Measurements from ENCODE around the gene PWWP2A. TPM values are rescaled to one million over a fixed set of nuclear protein-coding genes. Genes with fewer than 3 reads are reported as not detected.

The PWWP2A gene
- total RNA-seq, 4 donors from 2014 or later = 18.3 to 34.7 (median 28.8) TPM

GRCh38 chr5:160087199-160087598 is 32.1 kb downstream of the PWWP2A start:
- H3K27ac ChIP-seq = no peak overlapping the region
- peaks cover 2 to 16% (median 3%) of the 10 kb centered on the region in 3 donors for H3K4me1 ChIP-seq
- no peaks in the 10 kb centered on the region for H3K27me3 ChIP-seq
- 100% methylated on average over 1 of the region's 1 CpG; no CpG with 5 or more reads in 1 of the 2 donors for WGBS, 2 donors (ENCODE audit: low coverage in 1 of 2)
- TF ChIP-seq EP300 (IDR thresholded peaks at IDR 0.05) = no peak
- TF ChIP-seq POLR2A (IDR thresholded peaks at IDR 0.05) = no peak
- no peak for TF ChIP-seq CTCF (IDR thresholded peaks at IDR 0.05)
- no peak for TF ChIP-seq POLR2AphosphoS5 (IDR thresholded peaks at IDR 0.05)
- no peak for ATAC-seq
- H3K9me3 ChIP-seq = no peaks in the 10 kb centered on the region
- no peak overlapping the region for H3K4me3 ChIP-seq
- H3K36me3 ChIP-seq = peaks cover 0 to 11% of the 10 kb centered on the region in 2 donors

GRCh38 chr5:160084144-160084543 is 35.1 kb downstream of the PWWP2A start:
- TF ChIP-seq EP300 (IDR thresholded peaks at IDR 0.05) = no peak
- TF ChIP-seq POLR2A (IDR thresholded peaks at IDR 0.05) = no peak
- TF ChIP-seq POLR2AphosphoS5 (IDR thresholded peaks at IDR 0.05) = no peak
- no peak for TF ChIP-seq CTCF (IDR thresholded peaks at IDR 0.05)
- H3K36me3 ChIP-seq = peaks cover 0 to under 1% of the 10 kb centered on the region in 2 donors
- peaks cover 2 to 24% (median 3%) of the 10 kb centered on the region in 3 donors for H3K4me1 ChIP-seq
- no peak overlapping the region for H3K27ac ChIP-seq
- H3K27me3 ChIP-seq = no peaks in the 10 kb centered on the region
- no peaks in the 10 kb centered on the region for H3K9me3 ChIP-seq
- 83% methylated on average over 1 of the region's 1 CpG; no CpG with 5 or more reads in 1 of the 2 donors for WGBS, 2 donors (ENCODE audit: low coverage in 1 of 2)
- no peak overlapping the region for H3K4me3 ChIP-seq
- no peak for ATAC-seq

- Histone ChIP-seq H3K4me1 (peaks cover 2 to 31% (median 3%) of the 10 kb centered on the region in 3 donors), H3K27ac (peak overlapping the region in 3 of 4 donors; percentile 11 to 52 (median 50))
- ATAC-seq = no peak
Observed at GRCh38 chr5:160083501-160083900, 35.7 kb downstream of the PWWP2A start.

GRCh38 chr5:160082614-160083500 is 36.4 kb downstream of the PWWP2A start:
- ATAC-seq = no peak
- H3K27me3 ChIP-seq = no peaks in the 10 kb centered on the region
- H3K36me3 ChIP-seq = peaks cover 0 to under 1% of the 10 kb centered on the region in 2 donors
- peak overlapping the region in 3 of 4 donors; percentile 11 to 52 (median 50) for H3K27ac ChIP-seq
- H3K4me3 ChIP-seq = no peak overlapping the region
- 53 to 54% methylated on average over 8 to 9 of the region's 9 CpGs for WGBS, 2 donors (ENCODE audit: low coverage in 1 of 2)
- H3K4me1 ChIP-seq = peaks cover 2 to 31% (median 3%) of the 10 kb centered on the region in 3 donors
- no peaks in the 10 kb centered on the region for H3K9me3 ChIP-seq
- no peak for TF ChIP-seq POLR2A (IDR thresholded peaks at IDR 0.05)
- TF ChIP-seq POLR2AphosphoS5 (IDR thresholded peaks at IDR 0.05) = no peak
- no peak for TF ChIP-seq CTCF (IDR thresholded peaks at IDR 0.05)
- no peak for TF ChIP-seq EP300 (IDR thresholded peaks at IDR 0.05)

More at GRCh38 chr5:160083501-160083900, 35.7 kb downstream of the PWWP2A start:
- no peak for TF ChIP-seq EP300 (IDR thresholded peaks at IDR 0.05)
- no peaks in the 10 kb centered on the region for H3K9me3 ChIP-seq
- no peaks in the 10 kb centered on the region for H3K36me3 ChIP-seq
- H3K27me3 ChIP-seq = no peaks in the 10 kb centered on the region
- 35 to 70% methylated on average over 2 to 3 of the region's 3 CpGs for WGBS, 2 donors (ENCODE audit: low coverage in 1 of 2)
- H3K4me3 ChIP-seq = no peak overlapping the region

- Histone ChIP-seq H3K36me3 (peaks cover 0 to 10% of the 10 kb centered on the region in 2 donors), H3K4me1 (peaks cover 2 to 31% (median 3%) of the 10 kb centered on the region in 3 donors), H3K4me3 (no peak overlapping the region), H3K27ac (no peak overlapping the region), H3K9me3 (no peaks in the 10 kb centered on the region), H3K27me3 (no peaks in the 10 kb centered on the region)
- WGBS, 2 donors (ENCODE audit: low coverage in 1 of 2) = 74 to 85% methylated on average over 3 of the region's 3 CpGs
- ATAC-seq = no peak
- TF ChIP-seq CTCF (IDR thresholded peaks at IDR 0.05) (no peak), POLR2AphosphoS5 (IDR thresholded peaks at IDR 0.05) (no peak), EP300 (IDR thresholded peaks at IDR 0.05) (no peak), POLR2A (IDR thresholded peaks at IDR 0.05) (no peak)
Observed at GRCh38 chr5:160081495-160081894, 37.8 kb downstream of the PWWP2A start.
